Loucy (cell line): Measurements from ENCODE around the gene WDR54.

Source experiments
- EZH2phosphoT487 ChIP-seq: fragments of 200-600 bp; IDR thresholded peaks from 2 replicates; pipeline ENCODE4 v1.6.1; 2018; ENCODE audit warnings: antibody characterized with exemption, mild to moderate bottlenecking, moderate library complexity, borderline replicate concordance
- TF ChIP-seq, protein P1 (sequence below): fragments of 200-600 bp; sonication (generic); conservative IDR thresholded peaks from 2 replicates; pipeline ENCODE4 v1.5.1; 2014; ENCODE audit warnings: mild to moderate bottlenecking, antibody characterized with exemption, low read length

DNA sequence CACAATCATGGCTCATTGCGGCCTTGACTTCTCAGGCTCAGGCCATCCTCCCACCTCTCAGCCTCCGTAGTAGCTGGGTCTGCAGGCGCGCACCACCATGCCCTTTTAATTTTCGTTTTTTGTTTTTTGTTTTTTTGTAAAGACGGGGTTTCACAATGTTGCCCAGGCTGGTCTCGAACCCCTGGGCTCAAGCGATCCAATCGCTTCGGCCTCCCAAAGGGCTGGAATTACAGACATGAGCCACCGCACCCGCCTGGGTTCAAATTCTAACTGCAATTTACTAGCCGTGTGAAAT lies 29.1 kb upstream of the WDR54 start:
- TF ChIP-seq, protein P1, sequence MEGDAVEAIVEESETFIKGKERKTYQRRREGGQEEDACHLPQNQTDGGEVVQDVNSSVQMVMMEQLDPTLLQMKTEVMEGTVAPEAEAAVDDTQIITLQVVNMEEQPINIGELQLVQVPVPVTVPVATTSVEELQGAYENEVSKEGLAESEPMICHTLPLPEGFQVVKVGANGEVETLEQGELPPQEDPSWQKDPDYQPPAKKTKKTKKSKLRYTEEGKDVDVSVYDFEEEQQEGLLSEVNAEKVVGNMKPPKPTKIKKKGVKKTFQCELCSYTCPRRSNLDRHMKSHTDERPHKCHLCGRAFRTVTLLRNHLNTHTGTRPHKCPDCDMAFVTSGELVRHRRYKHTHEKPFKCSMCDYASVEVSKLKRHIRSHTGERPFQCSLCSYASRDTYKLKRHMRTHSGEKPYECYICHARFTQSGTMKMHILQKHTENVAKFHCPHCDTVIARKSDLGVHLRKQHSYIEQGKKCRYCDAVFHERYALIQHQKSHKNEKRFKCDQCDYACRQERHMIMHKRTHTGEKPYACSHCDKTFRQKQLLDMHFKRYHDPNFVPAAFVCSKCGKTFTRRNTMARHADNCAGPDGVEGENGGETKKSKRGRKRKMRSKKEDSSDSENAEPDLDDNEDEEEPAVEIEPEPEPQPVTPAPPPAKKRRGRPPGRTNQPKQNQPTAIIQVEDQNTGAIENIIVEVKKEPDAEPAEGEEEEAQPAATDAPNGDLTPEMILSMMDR: no peak
- no peak for TF ChIP-seq EZH2phosphoT487
